Stimulated activated CD8-positive, alpha-beta memory T cell treated with anti-CD3 and anti-CD28 coated beads, Interleukin-12 subunit alpha, Interleukin-12 subunit beta, amount 100 ng/mL, for 24 hours (primary cell): ENCODE data around the gene ATG9B.
A peak's percentile ranks its signal among the peaks of the same experiment; 100 is the strongest.
"Not testable (repeated sequence)": the region's sequence is repeated elsewhere in the genome, so short reads cannot be mapped to it uniquely, and the experiment has no call there.

Source experiments
- DNase-seq: peaks from one replicate; pipeline ENCODE4 v3.0.0-alpha.2; 2020; ENCODE audit errors: extremely low read depth

ATG9B gene

DNA sequence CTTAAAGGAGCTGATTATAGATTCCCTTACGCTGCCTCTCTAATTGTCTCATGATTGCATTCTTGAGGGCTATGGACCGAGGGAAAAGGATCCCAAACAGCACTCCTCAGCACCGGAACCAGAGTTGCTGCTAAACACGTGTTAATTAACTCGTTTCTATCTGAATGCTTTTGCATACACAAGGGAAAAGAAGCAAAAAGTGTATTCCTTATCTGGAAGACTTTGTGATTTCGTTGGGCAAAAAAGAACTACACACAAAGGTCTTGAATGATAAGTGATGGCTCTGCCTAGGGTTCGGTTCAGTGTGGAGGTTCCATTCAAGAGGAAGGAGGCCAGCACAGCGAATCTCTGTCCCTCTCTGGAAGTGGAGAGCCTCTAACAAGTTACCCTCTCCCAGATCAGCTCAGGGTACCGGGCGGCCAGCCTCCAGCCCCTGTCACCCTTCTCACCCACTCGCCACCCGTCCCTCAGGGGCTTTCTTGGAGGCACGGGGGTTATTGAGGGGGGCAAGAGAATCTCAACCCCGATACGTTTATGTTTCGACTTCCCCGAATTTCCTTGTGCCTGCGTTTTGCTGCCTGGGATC, 34.6 kb upstream of the ATG9B start:
- no peak for DNase-seq

- peak; percentile 94 for DNase-seq
These were observed 33.9 kb upstream of the ATG9B start for GRCh38 chr7:151057989-151058780.

DNA sequence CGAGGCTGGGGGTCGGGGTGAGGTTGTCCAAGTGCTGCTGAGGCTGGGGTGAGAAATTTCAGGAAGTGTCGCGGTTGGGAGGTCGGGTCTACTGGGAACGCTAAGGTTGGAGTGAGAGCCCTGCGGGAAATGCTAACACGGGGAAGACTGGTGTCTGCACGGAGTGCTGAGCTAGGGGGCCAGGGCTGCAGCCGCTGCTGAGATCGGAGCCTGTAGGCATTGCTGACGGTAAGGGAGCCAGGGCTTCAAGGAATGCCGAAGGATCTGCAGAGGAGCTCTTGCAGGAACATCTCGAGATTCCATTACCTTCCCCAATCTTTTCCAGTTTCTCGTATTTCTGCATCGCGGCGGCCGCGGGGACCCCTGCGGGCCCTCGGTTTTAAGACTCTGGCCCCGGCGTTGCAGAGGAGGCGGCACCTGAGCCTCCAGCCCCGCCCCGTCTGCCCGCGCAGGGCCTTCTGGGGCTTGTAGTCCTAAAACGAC, 33.3 kb upstream of the ATG9B start, which contains the start of gene CDK5:
Gene CDK5 (minus strand): TSS at position 392 of the 483 bp plus-strand sequence. CDS start 49 bp downstream, at position 343.
- DNase-seq = no peak

DNA sequence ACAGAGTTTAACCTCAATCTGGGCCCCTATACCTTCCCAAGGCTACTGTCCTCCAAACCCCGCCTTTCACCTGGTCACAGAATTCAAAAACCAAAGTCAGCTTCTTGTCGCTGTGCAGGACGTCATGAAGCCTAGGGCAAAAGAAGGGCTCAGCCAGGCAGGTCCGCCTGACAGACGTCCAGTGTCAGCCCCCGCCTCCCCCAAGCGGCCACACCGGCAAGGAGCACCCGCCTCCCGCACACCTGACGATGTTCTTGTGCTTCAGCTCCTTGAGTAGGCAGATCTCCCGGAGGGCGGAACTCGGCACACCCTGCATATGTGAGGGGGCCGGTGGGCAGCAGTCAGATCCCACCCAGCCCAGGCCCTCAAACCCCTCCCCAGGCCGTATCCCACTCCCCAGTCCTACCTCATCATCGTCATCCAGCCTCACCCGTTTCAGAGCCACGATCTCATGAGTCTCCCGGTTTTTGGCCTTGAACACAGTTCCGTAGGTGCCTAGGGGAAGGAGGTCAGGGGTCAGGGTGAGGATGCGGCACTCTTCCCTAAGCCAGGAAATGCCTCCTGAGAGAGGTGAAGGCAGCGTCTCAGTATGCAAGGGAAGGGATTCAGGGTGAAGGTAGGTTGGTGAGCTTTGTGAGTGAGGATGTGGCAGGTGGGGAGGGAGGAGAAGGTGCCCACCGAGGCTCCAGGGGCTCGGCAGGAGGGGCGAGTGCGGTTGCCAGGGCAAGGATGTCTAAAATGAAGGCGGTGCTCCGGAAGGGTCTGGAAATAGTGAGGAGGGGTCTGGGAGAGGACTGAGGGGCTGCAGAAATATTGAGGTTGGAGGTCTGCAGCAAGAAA, 32.6 kb upstream of the ATG9B start:
- DNase-seq = no peak

DNA sequence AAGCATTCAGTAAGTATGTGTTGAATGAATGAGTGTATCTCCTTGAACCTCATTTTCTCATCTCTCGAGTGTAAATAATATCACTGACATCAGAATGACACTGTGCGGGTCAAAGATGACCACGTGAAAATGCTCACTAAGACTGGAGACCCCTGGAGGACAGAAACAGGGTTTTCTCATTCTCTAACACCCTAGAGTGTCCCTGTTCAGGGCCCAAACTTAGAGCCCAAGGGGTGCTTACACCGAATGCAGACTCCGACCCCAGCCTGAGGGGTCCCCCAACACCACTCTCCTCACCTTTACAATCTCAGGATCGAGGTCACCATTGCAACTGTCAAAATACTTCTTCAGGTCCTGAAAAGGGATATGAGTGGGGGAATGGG, 32.0 kb upstream of the ATG9B start:
- DNase-seq = no peak

DNA sequence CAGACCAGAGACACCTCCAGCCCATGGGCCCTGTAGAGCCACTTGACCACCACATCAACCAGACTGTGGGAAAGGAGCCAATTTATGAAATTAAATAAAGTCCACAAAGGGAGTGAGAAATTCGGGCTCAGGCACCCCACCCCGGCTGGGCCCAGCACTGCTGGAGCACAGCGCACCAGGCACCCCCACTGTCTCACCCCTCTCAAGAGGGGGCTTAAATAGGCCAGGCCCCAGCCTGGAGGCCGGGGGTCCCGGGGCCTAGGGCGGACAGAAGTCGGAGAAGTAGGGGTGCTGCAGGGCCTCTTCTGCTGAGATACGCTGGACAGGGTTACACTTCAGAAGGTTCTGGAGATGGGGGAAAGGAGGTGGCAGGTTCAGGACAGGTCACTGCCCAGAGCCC, 29.5 kb upstream of the ATG9B start:
- DNase-seq = no peak

DNA sequence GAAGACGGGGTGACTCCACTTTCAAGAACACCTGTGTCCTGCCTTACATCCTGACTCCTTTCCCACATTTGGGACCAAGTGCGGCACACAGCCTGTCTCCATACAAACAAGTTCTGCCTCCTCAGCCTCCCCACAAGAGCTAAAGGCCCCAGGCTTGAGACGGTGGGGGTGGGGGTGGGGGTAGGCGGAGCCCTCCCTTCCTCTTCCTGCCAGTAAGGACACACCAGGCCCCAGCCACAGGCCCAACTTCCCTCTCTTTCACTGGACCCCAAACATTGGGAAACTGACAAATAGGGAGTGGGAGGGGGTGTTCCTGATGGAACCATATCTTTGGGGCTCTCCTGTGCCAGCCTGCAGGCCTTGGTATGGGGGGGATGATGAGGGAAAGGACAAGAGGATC, 28.8 kb upstream of the ATG9B start:
- no peak for DNase-seq

- peak; percentile 20 for DNase-seq
These were observed 26.8 kb upstream of the ATG9B start for GRCh38 chr7:151051108-151051507.

DNA sequence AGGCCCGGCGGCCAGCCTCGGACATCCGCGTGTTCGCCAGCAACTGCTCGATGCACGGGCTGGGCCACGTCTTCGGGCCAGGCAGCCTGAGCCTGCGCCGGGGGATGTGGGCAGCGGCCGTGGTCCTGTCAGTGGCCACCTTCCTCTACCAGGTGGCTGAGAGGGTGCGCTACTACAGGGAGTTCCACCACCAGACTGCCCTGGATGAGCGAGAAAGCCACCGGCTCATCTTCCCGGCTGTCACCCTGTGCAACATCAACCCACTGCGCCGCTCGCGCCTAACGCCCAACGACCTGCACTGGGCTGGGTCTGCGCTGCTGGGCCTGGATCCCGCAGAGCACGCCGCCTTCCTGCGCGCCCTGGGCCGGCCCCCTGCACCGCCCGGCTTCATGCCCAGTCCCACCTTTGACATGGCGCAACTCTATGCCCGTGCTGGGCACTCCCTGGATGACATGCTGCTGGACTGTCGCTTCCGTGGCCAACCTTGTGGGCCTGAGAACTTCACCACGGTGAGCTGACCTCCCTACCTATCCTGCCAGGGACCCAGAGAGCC, 24.7 kb upstream of the ATG9B start:
- no peak for DNase-seq

DNA sequence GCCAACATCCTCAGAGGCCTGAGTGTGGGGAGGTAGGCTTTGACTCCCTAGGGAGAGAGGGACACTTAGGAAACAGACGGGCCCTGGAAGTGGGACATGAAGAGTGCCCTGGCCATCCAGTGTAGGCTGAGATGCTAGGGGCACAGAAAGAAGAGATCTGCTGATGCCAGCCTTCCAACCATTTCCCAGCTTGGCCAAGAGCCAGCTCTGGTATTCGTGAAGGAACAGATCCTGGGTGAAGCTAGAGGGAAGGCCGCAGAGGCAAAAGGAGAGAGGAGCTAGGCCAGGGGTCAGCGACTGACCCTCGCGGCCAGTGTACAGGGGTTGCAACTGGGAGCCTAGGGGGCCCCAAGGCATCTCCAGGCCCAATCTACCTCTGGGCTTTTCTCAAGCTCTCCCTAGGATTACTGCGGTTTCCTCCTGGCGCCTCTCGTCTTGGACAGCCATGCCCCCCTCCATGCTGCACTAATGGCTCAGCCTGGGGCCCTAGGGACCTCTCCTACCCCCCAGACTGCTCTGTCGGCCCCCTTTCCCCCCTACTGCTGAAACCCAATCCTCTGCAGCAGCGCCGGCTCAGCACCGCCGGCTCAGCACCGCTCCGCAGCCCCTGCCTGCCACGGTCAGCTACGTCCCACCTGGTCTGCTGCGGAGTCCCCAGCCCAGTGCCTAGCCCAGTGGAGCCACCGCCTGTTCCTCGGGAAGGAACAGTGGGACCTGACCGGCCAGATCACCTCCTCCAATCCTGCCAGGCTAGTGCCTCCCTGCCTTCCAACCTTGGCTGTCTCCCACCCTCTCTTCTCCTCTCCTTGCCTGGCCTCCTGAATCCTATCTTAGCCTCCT, 23.9 kb upstream of the ATG9B start, which contains the start of gene ASIC3:
Gene ASIC3 (plus strand): TSS at position 556 of the 840 bp plus-strand sequence. CDS start 355 bp downstream, outside the sequence.
- DNase-seq = no peak

DNA sequence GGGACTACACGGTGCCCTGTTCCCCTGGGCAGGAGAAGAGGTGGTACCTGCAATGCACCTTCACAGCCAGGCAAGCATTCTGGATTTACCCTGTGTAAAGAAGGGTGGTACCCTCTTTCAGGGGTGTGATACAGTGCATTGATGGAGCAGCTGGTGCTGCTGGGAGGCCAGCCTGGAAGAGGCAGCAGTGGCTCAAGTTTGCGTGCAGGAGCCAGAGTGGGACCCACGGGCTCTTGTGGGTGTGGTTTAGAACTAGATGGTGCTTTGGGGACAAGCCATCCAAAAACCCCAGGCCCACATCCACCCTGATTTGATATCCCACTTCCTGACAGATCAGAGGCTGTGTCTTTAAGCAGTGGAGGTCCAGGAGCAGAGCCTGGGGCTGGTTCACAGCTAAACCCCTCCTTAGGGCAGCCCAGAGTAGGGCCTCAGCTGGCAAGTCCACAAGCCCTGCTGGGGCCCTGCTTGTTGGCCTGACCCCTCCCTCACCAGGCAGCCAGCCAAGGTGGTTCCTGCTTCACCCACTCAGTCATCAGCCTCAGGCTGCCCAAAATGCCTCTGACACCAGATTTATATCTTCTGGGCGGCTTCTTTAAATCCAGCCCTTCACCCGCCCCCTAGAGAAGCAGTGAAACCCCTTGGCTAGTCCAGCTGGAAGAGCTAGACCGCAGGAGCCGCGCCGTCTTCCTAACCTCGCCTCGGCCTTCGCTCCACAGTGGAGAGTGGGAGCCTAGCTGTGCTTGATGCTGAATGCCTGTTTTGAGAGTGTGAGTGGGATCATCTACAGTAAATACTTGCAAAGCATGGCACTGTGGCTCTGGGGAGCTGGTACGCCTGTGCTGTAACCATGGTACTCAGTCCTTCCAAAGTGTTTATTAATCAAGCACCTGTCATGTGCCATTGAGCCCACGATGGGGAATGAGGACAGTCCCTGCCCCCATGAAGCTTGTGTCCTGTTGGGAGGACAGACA, 22.6 kb upstream of the ATG9B start:
- DNase-seq = no peak

DNA sequence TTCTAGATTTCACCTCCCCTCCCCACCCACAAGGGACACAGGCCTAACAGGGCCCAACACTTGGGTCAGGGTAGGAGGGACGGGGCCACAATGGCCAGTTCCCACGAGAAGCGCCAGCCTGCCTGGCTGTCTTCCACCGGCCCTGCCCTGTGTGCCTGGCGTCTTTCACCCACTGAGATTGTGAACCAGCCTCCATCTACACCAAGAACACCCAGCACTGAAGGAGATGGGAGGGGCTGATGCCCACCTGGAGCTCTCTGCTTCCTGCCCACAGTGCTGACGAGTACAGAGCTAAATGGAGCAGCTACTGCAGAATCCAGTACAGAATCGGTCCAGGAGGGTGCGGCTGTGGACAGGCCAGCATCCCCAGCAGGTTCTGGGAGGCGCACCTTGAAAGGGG, 21.7 kb upstream of the ATG9B start:
- no peak for DNase-seq

DNA sequence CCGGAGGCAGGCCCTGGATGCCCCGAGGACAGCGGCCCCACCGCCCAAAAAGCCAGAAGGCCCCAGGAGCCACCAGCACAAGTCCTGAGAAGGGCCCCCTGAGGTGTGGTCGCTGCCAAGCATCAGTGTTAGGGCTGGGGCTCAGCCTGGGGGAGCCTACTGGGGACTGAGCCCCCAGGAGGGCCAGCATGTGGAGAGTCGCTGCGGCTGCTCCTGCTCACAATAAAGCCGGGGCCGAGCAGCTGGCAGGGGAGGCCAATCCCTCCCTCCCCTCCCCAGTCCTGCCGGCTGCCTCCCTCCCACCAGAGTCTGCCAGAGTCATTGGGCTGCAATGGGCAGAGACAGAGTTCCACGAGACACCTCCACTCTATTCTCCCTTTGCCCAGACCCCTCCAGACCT, 21.0 kb upstream of the ATG9B start:
- no peak for DNase-seq

- DNase-seq = no peak
These were observed 19.7 kb upstream of the ATG9B start for GRCh38 chr7:151043959-151044358.

DNA sequence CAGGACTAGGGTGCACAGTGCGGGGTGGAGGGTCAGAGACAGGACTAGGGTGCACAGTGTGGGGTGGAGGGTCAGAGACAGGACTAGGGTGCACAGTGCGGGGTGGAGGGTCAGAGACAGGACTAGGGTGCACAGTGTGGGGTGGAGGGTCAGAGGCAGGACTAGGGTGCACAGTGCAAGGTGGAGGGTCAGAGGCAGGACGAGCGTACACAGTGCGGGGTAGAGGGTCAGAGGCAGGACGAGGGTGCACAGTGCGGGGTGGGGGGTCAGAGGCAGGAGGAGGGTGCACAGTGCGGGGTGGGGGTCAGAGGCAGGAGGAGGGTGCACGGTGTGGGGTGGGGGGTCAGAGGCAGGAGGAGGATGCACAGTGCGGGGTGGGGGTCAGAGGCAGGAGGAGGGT, 19.2 kb upstream of the ATG9B start:
- not testable (repeated sequence) for DNase-seq

GRCh38 chr7:151040616-151041375, 16.5 kb upstream of the ATG9B start:
- no peak for DNase-seq

GRCh38 chr7:151039850-151040548, 15.7 kb upstream of the ATG9B start:
- DNase-seq = no peak
